ENCODE results near the gene ERI3.

The ERI3 gene

DNA sequence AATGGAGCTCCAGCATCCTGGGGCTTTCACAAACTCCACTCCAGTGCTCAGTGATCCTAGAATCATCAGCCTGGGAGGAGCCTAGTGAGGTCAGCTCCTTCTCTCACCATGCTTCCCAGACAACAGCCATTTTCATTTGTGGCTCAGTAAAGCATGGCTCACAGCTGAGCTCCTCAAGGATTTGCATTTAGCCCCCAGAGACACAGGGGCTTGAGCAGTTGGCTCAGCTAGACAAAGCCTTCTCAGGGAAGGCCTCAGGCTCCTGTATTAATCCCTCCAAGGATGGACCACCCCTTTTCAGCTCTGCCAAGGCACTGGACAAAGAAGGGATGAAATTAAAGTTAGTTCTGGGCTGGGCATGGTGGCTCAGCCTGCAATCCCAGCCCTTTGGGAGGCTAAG is 39.5 kb downstream of the ERI3 start:
- DNase-seq = no peak

DNA sequence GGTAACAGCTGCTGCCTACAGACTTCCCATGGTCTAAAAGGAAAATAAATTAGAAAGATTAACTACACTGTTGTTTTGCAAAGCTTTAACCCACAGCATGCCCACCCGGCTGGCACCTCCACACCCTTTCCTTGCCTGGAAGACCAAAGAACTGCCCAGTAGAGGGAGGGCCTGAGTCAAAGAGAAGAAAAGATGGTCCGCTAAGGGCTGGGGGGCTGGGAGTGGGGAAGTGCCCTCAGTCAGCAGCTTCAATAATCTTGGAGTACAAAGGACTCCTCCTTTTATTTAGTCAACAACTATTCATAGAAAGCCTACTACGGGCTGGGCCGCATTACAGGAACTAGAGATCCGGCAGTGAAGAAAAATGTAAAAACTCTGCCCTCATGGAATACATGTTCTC is 40.6 kb downstream of the ERI3 start:
- DNase-seq = peak; percentile 20

DNA sequence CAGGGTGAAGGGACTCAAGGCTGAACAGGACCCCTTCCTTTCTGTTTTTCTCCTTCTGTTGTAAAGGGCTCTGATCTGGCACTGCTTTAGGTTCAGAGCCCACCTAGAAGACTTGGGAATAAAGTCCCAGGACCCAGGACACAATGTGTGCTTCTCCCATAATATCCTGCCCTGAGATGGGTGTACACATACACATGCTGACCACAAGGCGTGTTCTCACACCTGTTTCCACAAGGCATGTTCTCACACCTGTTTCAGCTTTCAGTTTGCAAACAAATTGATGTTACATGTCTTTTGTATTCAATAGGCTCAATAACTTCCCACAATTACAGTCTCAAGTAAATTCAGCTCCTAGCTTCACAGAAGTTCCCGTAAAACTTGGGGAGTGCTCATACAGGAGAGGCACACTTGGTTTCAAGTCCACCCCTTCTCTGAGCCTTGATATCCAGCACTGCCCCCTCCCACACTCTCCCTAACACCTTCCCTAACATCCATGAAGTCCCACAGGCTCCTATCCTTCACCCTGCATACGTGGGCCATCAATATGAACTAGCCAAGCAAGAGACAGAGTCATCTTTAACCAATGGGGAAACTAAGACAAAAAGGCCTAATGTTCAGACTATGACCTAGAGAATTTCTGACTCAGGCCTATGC is 41.7 kb downstream of the ERI3 start:
- no peak for DNase-seq

- no peak for DNase-seq
Observed at GRCh38 chr1:44312399-44313196, 42.5 kb downstream of the ERI3 start.

- DNase-seq = peak; percentile 22
Observed at GRCh38 chr1:44310006-44310405, 45.1 kb downstream of the ERI3 start.

DNA sequence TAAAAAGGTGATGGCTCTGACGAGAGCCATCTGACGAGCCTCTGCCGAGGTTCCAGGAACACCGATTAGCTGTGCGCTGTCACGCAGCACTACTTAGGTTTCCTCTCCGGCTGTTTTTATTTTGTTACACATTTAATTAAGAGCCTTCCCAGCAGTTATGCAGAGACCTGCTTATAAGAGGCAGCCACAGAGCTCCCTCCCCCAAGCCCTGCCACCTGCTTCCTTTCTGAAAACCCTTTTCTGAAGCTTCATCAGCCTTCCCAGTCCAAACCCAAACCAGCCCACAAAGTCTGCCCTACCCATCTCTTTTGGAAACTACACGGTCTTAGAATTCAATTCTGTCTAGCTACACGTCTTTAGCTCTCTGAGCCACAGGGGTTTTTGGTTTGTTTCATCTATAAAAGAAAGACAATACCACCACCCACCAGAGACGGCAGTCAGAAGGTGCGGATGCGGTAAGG is 49.1 kb downstream of the ERI3 start:
- DNase-seq = peak; percentile 32

DNA sequence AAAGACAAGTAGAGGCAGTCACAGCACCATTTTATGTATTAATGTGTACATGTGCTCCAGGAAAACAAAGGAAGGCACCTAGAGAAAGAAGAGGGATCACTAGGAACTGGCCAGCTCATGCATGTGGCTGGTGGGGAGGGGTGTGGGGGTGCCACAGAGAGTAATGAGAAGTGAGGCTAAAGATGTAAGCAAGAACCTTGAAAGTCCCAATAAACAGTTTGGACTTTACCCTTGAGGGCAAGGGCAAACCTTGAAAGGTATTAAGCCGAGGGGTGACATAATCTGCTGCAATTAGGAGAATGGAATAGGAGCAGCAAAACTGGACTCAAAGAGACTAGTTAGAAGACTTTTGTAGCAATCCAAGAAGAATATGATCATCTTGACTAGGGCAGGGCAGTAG is 51.5 kb downstream of the ERI3 start:
- DNase-seq = no peak

DNA sequence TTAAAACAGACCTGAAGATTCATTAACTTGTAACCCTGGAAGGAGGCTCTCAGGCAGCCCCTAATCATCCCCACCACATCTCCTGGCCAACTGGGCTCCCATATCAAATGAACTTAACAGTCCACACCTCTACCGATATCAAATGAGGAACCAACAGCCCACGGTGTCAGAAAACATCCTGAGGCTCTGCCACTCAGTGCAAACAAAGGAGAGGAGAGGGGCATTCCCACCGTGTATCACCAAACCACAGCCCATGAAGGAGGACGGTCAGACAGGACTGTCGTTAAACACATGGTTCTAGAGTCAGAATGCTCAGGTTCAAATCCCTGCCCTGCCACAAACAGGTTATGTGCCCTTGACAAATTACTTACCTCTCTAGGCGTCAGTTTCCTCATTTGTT is 52.5 kb downstream of the ERI3 start:
- peak; percentile 22 for DNase-seq

GRCh38 chr1:44301442-44301841 is 53.6 kb downstream of the ERI3 start:
- no peak for DNase-seq

DNA sequence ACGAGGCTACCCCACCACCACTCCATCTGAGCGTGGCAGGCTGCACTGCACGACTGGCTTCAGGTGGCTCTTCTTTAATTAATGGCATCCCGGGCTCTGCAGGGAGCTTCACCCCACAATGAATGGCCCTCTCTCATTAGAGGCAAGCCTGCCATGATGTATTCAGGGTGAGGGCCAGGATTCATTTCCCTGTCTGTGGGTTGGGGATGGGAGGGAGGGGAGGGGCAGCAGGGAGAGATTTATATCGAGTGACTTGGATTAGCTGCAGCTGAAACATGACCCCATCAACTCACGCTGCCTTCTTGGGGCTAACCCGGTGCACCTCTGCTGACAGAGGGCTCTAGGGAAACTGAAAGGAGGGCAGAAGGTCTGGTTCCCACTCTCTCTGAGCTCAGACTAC is 54.2 kb downstream of the ERI3 start:
- DNase-seq = no peak

- DNase-seq = no peak
Observed at GRCh38 chr1:44297695-44298400, 57.2 kb downstream of the ERI3 start.

GRCh38 chr1:44296806-44297205 is 58.3 kb downstream of the ERI3 start:
- DNase-seq = no peak

DNA sequence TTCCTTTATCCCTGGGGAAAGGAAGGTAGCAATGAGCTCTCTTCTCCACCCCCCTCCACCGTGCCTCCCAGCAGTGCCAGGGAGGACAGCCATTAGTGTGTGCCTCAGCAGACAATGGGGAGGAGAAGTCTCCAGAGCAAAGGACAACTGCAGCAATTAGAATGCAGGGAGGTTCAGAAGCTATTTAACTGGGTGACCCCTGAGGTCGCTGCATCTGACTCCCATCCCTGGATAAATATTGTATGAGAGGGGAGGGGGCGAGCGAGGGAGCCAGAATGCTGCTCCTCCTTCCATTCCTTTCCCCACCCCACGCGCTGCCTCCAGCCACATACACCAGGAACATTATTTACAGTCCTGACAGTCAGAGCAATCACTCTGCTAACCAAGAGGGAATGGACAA is 59.0 kb downstream of the ERI3 start:
- no peak for DNase-seq

- peak; percentile 37 for DNase-seq
Observed at GRCh38 chr1:44294588-44295007, 60.5 kb downstream of the ERI3 start.

GRCh38 chr1:44293761-44294315 is 61.2 kb downstream of the ERI3 start:
- no peak for DNase-seq

DNA sequence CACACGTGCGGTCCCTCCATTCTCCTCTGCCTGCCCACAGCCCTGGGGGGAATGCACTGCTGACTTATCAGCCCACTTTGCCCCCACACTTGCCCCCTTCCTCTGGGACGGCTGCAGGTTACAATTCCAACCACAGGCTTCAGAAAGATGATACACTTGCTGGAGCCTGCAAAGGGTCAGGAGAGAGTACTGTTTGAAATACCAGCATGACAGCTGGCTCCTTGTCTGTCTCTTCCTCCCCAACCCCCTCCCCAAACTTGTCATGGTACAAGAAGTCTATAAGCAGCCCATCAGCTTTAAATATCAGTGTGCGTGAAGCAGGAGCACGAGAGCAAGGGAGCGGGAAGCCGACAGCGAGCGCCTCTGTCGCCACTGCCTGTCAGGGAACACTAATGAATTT is 62.4 kb downstream of the ERI3 start:
- no peak for DNase-seq

- DNase-seq = peak; percentile 83
Observed at GRCh38 chr1:44290250-44291094, 64.6 kb downstream of the ERI3 start.

DNA sequence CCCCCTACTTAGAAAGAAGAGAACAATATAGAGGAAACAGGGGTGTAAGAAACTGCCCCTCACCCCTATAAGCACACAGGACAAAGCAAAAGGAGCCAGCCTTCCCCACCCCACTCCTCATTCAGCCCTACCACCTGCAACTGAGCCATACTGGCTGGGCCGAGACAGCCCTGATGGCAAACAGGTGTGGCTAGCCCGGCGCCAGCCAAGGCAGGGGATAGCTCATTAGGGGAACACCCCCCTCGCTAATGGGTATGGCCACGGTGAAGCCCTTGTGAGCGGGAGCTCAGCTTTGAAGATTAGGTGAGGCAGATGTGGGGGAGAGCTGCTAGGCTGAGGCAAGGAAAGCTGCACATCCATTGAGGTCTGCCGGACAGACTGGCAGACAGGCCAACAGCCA is 65.5 kb downstream of the ERI3 start:
- DNase-seq = no peak

DNA sequence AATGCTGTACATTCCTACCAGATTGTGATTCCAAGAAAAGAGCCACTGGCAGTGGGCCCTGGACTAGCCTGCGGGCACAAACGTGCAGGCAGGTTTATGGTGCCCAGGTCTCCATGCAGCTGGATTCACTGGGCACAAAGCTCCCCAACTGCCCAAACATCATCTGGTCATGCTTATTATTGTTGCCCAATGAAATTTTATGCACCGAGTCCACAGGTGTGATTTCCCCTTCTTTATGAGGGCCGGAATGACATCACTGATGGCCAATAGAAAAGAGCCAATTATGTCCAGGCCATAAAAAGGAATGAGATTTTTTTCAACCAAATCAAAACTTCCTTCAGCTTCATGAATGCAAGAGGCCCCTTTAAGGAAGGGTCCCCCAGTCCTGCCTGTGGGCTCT is 66.2 kb downstream of the ERI3 start:
- no peak for DNase-seq

DNA sequence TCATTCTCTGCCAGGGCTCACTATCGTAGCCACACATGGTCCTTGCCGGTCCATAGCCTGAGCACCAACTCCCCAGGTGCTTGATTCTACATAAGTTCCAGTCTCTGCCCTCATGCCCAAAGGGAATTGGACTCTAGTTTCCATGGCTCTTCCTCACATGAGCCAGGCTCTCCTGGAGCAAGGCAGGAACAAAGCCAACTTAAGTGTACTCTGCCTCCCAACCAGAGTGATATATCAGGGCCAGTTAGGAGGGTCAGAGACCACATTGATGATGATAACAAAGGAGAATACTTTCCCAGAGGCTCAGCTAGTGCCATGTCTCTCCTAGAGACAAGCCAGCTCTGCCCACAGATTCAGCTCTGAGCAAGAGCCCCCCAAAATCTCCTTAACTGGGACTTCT is 70.9 kb downstream of the ERI3 start:
- no peak for DNase-seq

DNA sequence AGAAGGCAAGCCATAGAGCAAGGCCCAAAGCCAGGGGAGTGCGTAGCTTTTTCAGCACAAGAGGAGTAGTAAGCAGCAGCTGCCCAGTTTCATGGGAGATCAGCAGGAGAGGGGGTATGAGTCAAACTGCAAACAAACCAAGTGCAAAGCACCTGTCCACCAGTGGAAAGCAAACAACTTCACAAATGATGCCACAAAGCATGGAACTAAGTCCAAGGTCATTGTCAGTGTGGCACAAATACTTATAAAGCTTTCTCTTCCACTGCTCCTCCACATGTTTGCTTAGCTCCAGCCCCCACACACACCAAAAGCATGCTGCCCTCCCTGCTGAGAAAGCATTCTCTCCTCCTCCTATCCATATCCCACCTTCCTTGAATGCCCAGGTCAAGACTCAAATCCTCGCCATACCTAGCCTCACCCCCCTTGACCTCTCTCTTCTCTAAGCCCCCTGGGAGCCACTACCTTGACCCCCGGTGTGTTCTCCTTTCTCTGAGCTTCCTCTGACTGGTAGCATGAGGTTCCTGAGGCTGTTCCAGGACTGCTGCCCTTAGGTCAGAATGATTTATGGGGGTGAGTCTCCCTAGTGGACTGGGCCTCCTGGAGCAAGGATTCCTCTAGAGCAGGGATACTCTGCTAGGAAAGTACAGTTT is 71.4 kb downstream of the ERI3 start:
- DNase-seq = no peak

Measured in hematopoietic multipotent progenitor cell treated with erythropoietin and hydrocortisone succinate and interleukin-3 and kit ligand, for 4 days (in vitro differentiated cells).